Activated naive CD4-positive, alpha-beta T cell treated with anti-CD3 and anti-CD28 coated beads, Interleukin-2, amount 50 U/mL, for 72 hours (primary cell): ENCODE data around the gene NAA35. TPM values are rescaled to one million over a fixed set of nuclear protein-coding genes. Genes with fewer than 3 reads are reported as not detected.
A peak's percentile ranks its signal among the peaks of the same experiment; 100 is the strongest.
"Not testable (repeated sequence)": the region's sequence is repeated elsewhere in the genome, so short reads cannot be mapped to it uniquely, and the experiment has no call there.

Experiments
- ATAC-seq, 2 donors: fragments of 150-1000 bp; cut with Tn5 transposase; 2 replicates each; pipeline ENCODE4 v1.10.0; 2021; ENCODE audit warnings: mild to moderate bottlenecking in 2 of 2, moderate library complexity in 2 of 2
- DNase-seq, 2 donors: peaks; one replicate each; pipeline ENCODE4 v3.0.0; 2021 to 2022; ENCODE audit warnings: low spot score in 2 of 2
- H3K27ac Mint-ChIP-seq, 2 donors: one replicate each; pipeline ENCODE4 v1.8.0; 2022; ENCODE audit warnings: mild to moderate bottlenecking in 2 of 2, mixed read lengths in 2 of 2
- H3K36me3 Mint-ChIP-seq, 2 donors: one replicate each; pipeline ENCODE4 v1.8.0; 2022; ENCODE audit warnings: mixed read lengths in 2 of 2
- H3K9me3 Mint-ChIP-seq, 2 donors: one replicate each; pipeline ENCODE4 v1.8.0; 2022; ENCODE audit warnings: mixed read lengths in 2 of 2
- total RNA-seq, 2 donors: library from RNA; stranded (reverse); gene quantifications; one replicate each; pipeline ENCODE4 v1.2.3, GENCODE V29; 2022

Gene NAA35
- total RNA-seq = 10 to 100 TPM; 23.2 to 28.7 TPM

DNA sequence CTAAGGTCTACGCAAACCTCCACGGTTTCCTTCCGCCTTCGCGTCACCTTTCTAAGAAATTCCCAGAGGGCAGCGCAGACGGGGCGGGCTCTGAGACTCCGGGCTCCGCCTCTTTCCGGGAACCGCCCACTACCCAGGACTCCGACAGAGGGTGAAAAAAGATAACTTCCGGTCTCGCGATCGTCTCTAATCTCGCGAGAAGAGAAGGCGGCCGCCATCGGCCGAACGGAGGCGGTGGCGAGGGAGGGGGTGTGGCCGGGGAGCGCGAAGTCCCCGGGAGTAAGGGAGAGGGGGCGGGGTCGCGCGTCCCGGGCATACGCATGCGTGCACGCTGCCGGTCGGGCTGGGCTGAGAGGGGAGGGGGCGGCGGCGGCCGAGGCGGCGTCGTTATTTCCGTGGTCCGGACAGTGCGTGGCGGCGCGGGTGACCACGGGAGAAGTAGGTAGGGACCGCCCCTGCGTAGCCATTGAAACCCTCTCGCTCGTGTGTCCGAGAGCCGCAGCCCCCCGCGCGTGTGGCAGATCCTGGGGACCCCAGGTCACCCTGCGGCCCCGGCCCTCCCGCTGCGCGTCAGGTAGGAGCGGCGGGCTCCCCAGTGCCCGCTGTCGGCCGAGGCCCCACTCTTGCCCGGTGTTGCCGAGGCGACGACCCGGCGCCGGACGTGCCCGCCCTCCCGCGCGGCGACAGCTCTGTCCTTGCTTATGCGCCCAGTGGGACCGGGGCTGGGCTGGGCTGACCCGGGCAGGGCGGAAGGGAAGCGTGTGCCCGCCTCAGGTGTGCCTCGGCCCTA lies at the start of gene NAA35:
TSS of gene NAA35 (plus strand) at position 315 of the 790 bp plus-strand sequence. CDS start 1,014 bp downstream, outside the sequence.
- peak within 1 kb of the TSS in 1 of 2 donors; percentile 97 for H3K27ac Mint-ChIP-seq
- H3K9me3 Mint-ChIP-seq = no peaks in the 10 kb centered on the region
- H3K36me3 Mint-ChIP-seq = peaks cover 0 to 7% of the 10 kb centered on the region in 2 donors
- ATAC-seq = peak; percentile 87 to 94
- peak; percentile 99 to 100 for DNase-seq

DNA sequence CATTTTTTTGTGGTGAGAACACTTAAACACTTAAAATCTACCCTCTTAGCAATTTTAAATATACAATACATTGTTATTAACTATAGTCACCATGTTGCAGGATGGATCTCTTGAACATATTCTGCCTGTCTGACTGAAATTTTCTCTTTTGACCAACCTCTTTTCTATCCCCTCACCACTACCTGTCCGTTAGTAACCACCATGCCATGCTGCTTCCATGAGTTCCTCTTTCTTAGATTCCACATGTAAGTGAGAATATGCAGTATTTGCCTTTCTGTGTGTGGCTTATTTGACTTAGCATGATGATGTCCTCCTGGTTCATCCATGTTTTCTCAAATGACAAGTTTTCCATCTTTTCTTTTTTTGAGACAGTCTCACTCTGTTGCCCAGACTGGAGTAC lies 48.5 kb upstream of the NAA35 start:
- DNase-seq (no peak), ATAC-seq (no peak)
- no peak overlapping the region for H3K27ac Mint-ChIP-seq
- H3K9me3 Mint-ChIP-seq = peaks cover 4 to 9% of the 10 kb centered on the region in 2 donors
- H3K36me3 Mint-ChIP-seq = peaks cover 0 to 11% of the 10 kb centered on the region in 2 donors

DNA sequence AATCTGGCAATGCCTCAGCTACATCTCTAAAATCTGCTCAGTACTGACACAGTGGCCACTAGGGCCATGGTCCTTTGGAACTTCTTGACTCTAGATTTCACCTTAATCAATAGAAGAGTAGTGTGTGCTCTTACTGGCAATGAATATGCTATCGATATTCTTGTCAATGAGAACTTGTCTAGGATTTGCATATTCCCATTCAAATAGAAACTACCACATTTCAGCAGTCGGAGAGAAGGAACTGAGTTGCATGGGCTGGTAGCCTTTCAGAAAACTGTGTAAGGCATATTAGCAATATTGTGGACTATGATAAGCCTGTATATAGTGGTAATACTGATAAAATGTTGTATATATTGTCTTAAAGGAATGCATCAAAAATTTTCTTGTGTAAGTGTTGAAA lies 45.3 kb upstream of the NAA35 start:
- DNase-seq = no peak
- Mint-ChIP-seq H3K36me3 (peaks cover 0 to 11% of the 10 kb centered on the region in 2 donors), H3K9me3 (peaks cover 4 to 9% of the 10 kb centered on the region in 2 donors), H3K27ac (no peak overlapping the region)
- ATAC-seq = no peak

DNA sequence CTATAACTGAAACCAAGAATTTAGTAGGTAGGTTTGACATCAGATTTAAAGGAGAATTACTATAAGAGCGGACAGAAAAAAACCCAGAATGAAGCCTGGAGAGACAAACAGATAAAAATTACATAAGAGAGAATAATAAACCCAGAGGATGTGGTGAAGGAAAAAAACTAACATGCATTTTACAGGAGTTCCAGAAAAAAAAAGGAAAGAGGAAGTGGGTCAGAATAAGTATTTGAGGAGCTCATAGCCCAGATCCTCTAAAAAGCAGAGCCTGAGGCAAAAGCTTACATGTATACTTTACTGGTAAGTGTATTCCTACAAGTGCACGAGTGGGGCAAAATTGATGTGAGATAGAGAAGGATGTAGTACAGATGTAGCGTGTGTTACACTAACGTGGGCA lies 43.1 kb upstream of the NAA35 start:
- ATAC-seq (no peak), DNase-seq (no peak)
- Mint-ChIP-seq H3K36me3 (peaks cover 0 to 3% of the 10 kb centered on the region in 2 donors), H3K27ac (peak overlapping the region in 1 of 2 donors; percentile 23), H3K9me3 (no peaks in the 10 kb centered on the region)

DNA sequence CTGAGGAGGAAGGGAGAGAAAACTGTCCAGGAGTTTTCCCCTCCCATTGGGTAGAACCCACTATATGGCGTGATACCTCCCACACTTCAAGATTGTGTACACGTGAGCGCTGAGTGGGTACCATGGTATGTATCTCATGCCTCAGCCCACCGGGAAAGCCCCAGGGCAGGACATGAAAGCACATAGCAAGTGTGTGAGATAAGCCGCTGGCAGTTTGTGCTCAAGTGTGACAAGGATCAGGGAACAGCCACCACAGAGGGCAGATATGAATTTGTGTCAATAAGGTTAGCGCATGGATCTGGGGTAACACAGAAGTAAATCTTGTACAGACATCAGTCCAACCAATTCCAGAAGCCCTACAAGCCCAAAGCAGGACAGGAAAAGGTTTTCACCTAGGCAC lies 42.6 kb upstream of the NAA35 start:
- ATAC-seq (no peak), DNase-seq (no peak)
- H3K27ac Mint-ChIP-seq = no peak overlapping the region
- no peaks in the 10 kb centered on the region for H3K36me3 Mint-ChIP-seq
- no peaks in the 10 kb centered on the region for H3K9me3 Mint-ChIP-seq

DNA sequence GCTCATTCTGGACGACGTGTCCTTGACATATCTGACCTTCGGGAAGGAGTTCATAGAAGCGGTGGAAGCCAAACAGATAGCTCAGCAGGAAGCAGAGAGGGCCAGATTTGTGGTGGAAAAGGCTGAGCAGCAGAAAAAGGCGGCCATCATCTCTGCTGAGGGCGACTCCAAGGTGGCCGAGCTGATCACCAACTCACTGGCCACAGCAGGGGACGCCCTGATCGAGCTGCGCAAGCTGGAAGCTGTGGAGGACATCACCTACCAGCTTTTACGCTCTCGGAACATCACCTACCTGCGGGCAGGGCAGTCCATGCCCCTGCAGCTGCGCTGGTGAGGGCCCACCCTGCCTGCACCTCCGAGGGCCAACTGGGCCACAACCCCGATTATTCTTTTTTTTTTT lies 41.6 kb upstream of the NAA35 start:
- DNase-seq = no peak
- Mint-ChIP-seq H3K27ac (no peak overlapping the region), H3K9me3 (no peaks in the 10 kb centered on the region), H3K36me3 (no peaks in the 10 kb centered on the region)
- no peak for ATAC-seq

DNA sequence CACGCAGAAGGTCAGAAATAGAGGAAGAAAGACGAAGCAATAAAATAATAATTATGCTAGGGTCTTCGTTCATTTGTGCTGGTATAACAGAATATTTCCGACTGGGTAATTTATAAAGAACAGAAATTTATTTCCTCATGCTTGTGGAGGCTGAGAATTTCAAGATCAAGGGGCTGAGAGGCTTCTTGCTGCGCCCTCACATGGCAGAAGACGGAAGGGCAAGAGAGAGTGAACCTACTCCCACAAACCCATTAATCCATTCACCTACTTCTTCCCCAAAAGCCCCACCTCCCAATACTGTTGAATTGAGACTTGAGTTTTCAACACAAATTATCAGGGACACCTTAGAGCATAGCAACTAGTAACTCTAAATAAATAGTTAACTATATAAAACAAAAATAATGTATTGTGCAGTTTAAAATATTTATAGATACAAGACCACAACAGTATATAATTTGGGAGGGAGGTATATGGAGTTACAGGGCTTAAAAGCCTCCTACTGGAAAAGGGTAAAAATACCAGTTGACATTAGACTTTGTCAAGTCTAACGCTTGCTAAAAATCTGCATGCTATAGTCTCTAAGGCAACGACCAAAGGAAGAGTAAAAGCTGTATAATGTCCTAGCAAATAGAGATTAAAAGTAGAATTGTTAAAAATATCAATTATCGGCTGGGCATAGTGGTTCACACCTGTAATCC lies 40.3 kb upstream of the NAA35 start:
- ATAC-seq (peak; percentile 40 to 50), DNase-seq (peak in 1 of 2 donors; percentile 59)
- Mint-ChIP-seq H3K27ac (no peak overlapping the region), H3K36me3 (no peaks in the 10 kb centered on the region), H3K9me3 (no peaks in the 10 kb centered on the region)

DNA sequence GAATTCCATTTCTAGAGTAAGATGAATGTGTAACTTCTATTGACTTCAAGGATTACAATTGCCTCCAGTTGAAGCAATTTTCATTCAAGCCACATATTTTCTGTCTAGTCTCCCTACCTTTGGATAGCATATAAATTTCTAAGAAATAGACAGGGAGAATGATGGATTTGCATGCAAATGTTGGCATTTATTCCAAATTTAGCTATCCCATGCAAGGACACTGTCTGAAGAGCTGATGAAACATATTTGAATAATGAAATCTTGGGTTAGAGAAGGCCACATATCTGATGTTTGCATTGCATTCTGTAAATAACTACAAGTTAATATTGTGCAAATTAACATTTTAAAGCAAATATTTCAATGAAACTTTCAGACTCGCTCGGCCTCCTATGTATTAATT lies 36.0 kb upstream of the NAA35 start:
- DNase-seq = no peak
- Mint-ChIP-seq H3K9me3 (no peaks in the 10 kb centered on the region), H3K27ac (no peak overlapping the region), H3K36me3 (no peaks in the 10 kb centered on the region)
- ATAC-seq = no peak

DNA sequence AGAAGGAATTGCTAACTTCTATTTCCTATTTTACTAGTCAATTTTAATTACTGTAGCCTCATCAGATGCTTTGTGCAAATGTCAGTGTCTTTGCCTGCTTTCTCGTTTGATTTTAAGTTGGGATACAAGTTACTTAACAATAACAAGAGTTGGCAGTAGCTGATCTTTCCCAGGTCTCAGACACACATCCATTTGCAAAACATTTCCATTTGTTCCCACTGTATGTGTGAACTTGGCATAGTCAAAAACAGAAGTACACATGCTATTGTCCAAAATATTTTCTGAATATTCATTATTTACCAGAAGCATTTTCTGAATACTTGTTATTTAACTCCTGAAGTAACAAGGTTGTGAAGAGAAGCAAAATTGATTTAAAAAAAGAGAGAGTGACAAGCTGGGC lies 35.0 kb upstream of the NAA35 start:
- H3K9me3 Mint-ChIP-seq = no peaks in the 10 kb centered on the region
- DNase-seq (no peak), ATAC-seq (no peak)
- H3K27ac Mint-ChIP-seq = no peak overlapping the region
- no peaks in the 10 kb centered on the region for H3K36me3 Mint-ChIP-seq

DNA sequence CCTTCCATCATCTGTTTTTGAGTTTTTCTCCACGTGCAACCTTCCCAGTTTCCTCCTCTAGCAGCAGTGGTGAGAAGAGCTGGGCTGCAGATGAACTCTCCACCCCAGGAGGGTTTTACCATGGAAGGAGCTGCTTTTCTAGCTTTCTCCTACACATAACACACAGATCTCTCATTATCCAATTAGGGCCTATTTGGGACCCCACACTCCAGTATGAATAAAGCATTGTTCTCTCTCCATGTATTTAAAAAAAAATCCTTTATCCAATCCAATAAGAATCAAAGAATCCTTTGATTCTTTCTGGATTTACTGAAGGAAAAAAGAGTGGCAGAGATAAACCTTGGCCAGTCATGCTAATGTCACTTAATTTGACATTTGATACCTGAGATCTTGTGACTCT lies 31.6 kb upstream of the NAA35 start:
- Mint-ChIP-seq H3K27ac (no peak overlapping the region), H3K9me3 (no peaks in the 10 kb centered on the region), H3K36me3 (no peaks in the 10 kb centered on the region)
- DNase-seq (no peak), ATAC-seq (no peak)

DNA sequence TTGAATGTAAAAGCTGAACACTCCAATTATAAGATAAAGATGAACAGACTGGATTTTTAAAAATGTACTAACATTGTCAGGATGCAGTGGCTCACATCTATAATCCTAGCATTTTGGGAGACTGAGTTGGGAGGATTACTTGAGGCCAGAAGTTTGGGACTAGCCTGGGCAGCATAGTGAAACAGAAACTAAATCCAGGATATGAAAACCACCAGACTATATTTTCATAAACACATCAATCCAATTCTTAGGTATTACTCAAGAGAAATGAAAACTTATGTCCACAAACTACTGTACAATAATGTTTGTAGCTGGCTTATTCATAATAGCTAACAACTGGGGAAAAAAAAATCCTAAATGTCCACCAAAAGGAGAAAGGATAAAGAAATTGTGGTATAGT lies 26.8 kb upstream of the NAA35 start:
- ATAC-seq (no peak), DNase-seq (no peak)
- H3K27ac Mint-ChIP-seq = no peak overlapping the region
- no peaks in the 10 kb centered on the region for H3K9me3 Mint-ChIP-seq
- H3K36me3 Mint-ChIP-seq = peaks cover 0 to 7% of the 10 kb centered on the region in 2 donors

DNA sequence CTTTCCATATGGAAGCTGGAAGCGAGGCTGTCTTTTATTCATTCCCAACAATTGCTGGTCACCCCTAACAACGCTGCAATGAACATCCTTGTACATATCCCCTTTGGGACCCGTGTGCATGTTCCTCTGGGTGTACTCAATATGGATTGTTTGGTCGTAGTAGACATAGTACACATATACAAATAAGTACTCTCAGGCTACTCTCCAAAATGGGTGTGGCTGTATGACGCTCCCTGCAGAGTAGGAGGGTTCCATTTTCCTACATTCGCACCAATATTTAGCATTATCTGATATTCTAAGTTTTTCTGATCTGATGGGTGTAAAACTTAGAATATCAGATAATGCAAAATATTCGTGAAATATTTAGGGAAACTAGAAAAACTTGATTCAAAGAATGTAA lies 23.2 kb upstream of the NAA35 start:
- ATAC-seq (no peak), DNase-seq (no peak)
- Mint-ChIP-seq H3K36me3 (peaks cover 0 to 7% of the 10 kb centered on the region in 2 donors), H3K27ac (no peak overlapping the region), H3K9me3 (no peaks in the 10 kb centered on the region)

DNA sequence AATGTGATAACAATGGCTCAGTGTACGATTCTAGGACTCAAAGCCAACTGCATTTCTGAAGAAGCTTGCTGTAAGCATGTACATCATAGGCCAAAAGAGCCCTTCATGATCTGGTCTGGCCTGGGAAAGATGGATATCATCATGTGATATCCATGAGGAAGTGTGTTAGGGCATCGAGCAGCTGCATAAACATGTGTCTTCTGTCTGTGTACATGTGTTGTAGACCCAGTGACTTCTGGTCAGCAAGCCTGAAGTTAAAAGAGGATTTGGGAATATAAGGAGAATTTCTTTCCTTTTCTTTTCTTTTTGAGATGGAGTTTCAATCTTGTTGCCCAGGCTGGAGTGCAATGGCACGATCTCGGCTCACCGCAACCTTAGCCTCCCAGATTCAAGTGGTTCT lies 15.5 kb upstream of the NAA35 start:
- no peak for DNase-seq
- Mint-ChIP-seq H3K9me3 (no peaks in the 10 kb centered on the region), H3K27ac (no peak overlapping the region), H3K36me3 (no peaks in the 10 kb centered on the region)
- no peak for ATAC-seq

DNA sequence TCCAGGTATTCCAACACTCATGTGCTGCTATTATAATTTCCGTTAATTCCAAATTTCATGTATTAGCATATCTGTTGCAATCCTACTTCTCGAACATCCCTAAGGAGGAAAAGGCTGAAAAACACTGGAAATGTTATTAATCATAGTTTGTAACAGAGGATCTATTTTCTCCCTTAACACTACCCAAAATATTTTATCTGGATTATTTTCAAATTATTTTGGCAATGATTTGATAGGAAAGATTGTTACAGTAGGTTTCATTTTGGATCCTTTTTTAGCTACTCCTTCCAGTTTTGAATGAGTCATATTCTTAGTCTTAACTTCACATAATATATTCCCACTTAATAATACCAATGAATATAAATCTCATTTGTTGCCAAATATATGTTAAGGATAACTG lies 13.9 kb upstream of the NAA35 start:
- Mint-ChIP-seq H3K36me3 (no peaks in the 10 kb centered on the region), H3K9me3 (no peaks in the 10 kb centered on the region), H3K27ac (no peak overlapping the region)
- ATAC-seq (no peak), DNase-seq (no peak)

DNA sequence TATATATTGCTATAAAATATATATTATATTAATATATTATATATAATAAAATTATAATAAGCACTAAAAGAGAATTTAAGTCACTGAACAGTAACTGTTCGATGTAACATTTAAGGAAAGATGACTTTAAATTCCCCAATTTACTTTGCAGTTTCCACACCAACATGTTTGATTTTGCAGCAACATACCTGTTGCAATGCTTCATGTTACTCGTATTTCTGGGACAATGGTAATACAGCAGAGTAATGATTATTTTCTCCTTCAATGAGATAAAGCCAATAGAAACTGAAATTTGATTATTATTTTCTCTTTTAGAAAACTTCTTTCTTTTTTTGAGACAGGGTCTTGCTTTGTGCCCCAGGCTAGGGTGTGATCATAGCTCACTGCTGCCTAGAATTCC lies 9.5 kb upstream of the NAA35 start:
- ATAC-seq = no peak
- DNase-seq = no peak
- Mint-ChIP-seq H3K27ac (no peak overlapping the region), H3K36me3 (no peaks in the 10 kb centered on the region), H3K9me3 (no peaks in the 10 kb centered on the region)

DNA sequence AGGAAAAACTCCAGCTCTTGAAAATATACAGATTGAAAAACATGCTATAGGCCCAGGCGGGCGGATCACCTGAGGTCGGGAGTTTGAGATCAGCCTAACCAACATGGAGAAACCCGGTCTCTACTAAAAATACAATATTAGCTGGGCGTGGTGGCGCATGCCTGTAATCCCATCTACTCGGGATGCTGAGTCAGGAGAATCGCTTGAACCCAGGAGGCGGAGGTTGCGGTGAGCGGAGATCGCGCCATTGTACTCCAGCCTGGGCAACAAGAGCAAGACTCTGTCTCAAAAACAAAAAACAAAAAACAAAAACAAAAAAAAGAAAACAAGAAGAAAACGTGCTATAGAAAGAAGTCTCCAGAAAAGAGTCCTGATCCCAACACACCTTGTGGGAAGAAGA lies 5.0 kb upstream of the NAA35 start:
- not testable (repeated sequence) for H3K36me3 Mint-ChIP-seq, H3K27ac Mint-ChIP-seq, DNase-seq, H3K9me3 Mint-ChIP-seq, ATAC-seq

DNA sequence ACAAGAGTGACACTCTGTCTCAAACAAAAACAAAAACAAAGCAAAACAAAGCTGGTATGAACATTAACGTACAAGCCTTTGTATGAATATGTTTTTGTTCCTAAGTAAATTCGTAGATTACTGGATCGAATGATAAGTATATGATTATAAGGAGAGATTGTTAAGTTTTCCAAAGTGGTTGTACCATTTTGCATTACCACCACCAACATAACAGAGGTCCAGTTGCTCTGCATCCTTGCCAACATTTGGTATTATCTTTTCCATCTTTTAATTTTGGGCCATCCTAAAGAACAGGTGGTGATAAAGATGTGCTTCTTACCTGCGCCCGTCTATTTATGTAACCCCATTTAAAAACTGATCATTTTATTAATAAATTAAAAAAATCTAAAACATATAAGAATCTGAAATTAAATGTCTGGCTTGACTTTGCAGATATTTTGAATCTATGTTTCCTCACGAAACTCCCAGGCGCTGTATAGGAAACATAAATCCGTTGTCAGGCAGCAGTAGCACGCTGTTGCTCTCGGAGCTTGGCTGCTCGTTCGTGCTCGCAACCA lies 593 bp upstream of the NAA35 start:
- Mint-ChIP-seq H3K27ac (peak overlapping the region in 1 of 2 donors; percentile 97), H3K9me3 (no peaks in the 10 kb centered on the region), H3K36me3 (peaks cover 0 to 7% of the 10 kb centered on the region in 2 donors)
- no peak for ATAC-seq
- DNase-seq = no peak

DNA sequence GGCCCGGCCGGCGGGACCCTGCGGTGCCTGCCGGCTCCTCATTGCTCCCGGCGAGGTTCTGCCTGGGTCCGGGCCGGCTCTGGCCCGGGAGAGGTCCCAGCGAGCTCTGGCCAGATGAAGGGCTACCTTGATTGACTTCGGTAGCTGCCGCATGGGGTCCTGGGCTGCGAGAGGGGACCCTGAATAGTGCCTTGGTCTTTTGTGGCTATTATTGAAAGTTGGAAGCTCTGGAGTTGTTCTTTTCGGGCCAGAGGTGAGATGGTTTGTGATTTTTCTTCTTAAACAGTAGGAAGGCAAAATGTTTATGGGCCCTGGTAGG lies 635 bp downstream of the NAA35 start:
- H3K9me3 Mint-ChIP-seq = no peaks in the 10 kb centered on the region
- H3K27ac Mint-ChIP-seq = peak overlapping the region in 1 of 2 donors; percentile 92
- no peak for ATAC-seq
- no peak for DNase-seq
- H3K36me3 Mint-ChIP-seq = peaks cover 0 to 12% of the 10 kb centered on the region in 2 donors
